ENCODE measurements around the gene EYS. TPM values are rescaled to one million over a fixed set of nuclear protein-coding genes. Genes with fewer than 3 reads are reported as not detected.
A peak's percentile ranks its signal among the peaks of the same experiment; 100 is the strongest.
"Not testable (repeated sequence)": the region's sequence is repeated elsewhere in the genome, so short reads cannot be mapped to it uniquely, and the experiment has no call there.

The EYS gene
- total RNA-seq, 4 donors from 2014 or later: 0.12 to 1.4 (median 0.22) TPM

DNA sequence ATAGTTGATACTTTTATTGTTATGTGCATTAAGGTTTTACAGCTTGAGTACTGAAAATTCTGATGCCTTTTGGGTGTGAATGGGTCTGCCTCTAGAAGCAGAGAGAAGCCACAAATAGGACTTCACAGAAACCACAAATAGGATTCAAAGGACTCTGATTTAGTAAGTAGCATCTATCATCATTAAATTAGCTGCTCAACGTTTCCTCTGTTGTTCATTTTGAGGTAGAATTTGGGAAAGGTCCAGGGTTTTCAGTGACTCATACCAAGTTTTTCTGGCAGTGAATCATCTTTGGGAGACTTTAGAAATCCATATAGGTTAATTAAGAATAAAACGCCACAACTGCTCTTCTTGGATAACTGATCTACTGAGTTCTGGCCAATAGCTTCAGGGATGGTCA lies 1966.3 kb downstream of the EYS start:
- DNase-seq (ENCODE audit: low spot score) (no peak), ATAC-seq (ENCODE audit: low FRiP score) (peak; percentile 68)
- TF ChIP-seq, protein P1, sequence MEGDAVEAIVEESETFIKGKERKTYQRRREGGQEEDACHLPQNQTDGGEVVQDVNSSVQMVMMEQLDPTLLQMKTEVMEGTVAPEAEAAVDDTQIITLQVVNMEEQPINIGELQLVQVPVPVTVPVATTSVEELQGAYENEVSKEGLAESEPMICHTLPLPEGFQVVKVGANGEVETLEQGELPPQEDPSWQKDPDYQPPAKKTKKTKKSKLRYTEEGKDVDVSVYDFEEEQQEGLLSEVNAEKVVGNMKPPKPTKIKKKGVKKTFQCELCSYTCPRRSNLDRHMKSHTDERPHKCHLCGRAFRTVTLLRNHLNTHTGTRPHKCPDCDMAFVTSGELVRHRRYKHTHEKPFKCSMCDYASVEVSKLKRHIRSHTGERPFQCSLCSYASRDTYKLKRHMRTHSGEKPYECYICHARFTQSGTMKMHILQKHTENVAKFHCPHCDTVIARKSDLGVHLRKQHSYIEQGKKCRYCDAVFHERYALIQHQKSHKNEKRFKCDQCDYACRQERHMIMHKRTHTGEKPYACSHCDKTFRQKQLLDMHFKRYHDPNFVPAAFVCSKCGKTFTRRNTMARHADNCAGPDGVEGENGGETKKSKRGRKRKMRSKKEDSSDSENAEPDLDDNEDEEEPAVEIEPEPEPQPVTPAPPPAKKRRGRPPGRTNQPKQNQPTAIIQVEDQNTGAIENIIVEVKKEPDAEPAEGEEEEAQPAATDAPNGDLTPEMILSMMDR (IDR thresholded peaks at IDR 0.05): no peak

DNA sequence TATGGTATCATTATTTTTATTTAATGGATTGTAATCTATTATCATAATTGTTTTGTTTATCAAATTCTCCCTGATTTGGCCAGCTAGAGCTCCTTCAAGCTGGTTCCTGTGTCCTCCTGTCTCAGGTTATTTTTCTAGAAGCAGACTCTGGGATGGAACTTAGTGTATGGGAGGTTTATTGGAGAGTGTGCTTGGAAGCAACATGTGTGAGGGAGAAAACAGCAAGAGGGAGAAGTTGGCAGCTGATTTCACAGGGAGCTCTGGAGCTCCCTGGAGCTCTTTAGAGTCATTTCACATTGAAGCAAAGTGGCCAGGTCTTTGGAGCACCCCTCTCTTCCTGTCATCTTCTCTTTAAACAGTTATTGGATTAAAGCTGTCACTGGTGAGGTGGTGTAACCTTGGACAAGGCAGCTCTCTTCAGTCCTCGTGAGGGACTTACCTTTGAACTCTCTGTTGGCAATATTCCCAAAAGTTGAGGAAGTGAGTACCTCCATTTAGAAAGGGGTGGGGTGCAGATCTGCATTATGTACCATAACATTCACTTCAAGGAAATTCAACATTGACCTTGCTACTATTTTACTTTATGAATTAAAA lies 1967.8 kb downstream of the EYS start:
- ATAC-seq (ENCODE audit: low FRiP score) (no peak), DNase-seq (ENCODE audit: low spot score) (no peak)
- TF ChIP-seq, protein P1 (IDR thresholded peaks at IDR 0.05): no peak

DNA sequence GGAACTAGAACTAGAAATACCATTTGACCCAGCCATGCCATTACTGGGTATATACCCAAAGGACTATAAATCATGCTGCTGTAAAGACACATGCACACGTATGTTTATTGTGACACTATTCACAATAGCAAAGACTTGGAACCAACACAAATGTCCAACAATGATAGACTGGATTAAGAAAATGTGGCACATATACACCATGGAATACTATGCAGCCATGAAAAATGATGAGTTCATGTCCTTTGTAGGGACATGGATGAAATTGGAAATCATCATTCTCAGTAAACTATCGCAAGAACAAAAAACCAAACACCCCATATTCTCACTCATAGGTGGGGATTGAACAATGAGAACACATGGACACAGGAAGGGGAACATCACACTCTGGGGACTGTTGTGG lies 1968.8 kb downstream of the EYS start:
- not testable (repeated sequence) for ATAC-seq (ENCODE audit: low FRiP score); DNase-seq (ENCODE audit: low spot score)

DNA sequence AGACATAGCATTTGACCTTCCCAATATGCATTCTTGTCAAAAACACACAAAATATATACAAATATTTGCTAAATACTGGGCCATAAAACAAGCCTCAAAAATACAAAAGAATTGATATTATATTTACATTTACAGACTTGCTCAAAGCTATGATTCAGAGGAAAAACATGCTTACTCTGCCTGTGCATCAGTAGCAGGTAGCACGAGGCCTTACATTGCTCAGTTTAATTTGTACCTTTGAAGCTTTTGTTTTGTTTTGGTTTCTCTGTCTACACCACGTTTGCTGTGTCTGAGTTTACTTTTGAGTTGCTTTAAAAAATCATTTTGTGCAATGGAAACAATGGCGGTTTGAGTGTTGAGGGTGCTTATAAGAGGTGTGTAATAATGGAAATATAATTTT lies 1972.1 kb downstream of the EYS start:
- DNase-seq (ENCODE audit: low spot score): no peak
- TF ChIP-seq, protein P1 (IDR thresholded peaks at IDR 0.05): no peak
- ATAC-seq (ENCODE audit: low FRiP score): no peak

DNA sequence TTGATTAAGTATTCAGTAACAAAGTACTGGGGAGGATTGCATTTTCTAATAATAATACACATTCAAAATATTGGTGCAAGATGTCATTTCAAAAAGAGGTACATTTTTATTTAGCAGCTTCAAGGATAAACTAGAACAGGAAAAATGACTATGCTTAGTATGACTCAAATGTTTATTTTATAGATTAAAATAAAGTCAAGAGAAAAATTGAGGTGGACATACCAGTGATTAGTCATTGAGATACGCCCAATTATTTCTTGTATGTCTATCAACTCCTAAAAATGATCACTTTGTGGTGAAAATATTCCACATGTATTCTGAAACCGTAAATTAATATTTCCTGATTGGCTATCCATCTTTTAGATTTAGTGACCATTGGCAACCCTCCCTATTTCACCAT lies 1974.7 kb downstream of the EYS start:
- TF ChIP-seq, protein P1 (IDR thresholded peaks at IDR 0.05): no peak
- no peak for DNase-seq (ENCODE audit: low spot score)
- no peak for ATAC-seq (ENCODE audit: low FRiP score)

DNA sequence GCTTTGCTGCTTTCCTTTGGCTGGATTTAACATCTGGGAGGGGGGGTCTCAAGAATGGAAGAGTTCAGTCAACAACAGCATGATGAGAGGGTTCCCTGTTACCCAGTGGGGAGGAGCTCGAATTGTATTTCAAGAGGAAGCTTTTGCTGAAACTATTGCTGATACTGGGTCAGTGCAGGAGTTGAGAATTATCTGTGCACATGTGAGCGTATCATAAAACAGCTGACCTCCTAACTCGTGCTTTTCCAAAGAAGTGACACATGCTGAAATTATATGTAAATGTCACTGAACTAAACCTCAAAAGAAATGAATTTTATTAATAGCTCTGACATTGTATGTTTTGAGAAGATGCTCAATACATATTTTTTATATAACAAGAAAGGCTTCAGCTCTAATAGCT lies 1975.1 kb downstream of the EYS start:
- TF ChIP-seq, protein P1 (IDR thresholded peaks at IDR 0.05): no peak
- DNase-seq (ENCODE audit: low spot score) (no peak), ATAC-seq (ENCODE audit: low FRiP score) (no peak)

DNA sequence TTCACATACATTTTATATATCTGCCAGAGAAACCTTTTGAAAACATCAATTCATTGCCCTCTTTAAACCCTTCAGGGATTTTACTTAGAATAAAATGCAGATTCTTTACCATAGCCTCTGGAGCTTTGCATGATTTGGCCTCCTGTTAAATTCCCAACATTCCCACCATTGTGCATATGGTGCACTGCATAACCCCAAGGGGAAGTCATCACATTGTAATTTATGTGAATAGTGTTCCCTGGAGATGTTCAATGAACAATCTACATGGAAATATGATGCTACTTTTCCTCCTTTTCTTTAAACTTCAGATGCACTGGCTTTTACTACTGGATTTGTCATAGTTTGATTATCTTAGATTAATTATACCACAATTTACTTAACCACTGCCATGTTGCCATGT lies 1976.7 kb downstream of the EYS start:
- TF ChIP-seq, protein P1 (IDR thresholded peaks at IDR 0.05): no peak
- ATAC-seq (ENCODE audit: low FRiP score) (no peak), DNase-seq (ENCODE audit: low spot score) (no peak)

Measured in omental fat pad (tissue), 4 donors.